ENCODE measurements around the gene ADGRV1. TPM values are rescaled to one million over a fixed set of nuclear protein-coding genes. Genes with fewer than 3 reads are reported as not detected.
A peak's percentile ranks its signal among the peaks of the same experiment; 100 is the strongest.

ADGRV1 gene
- total RNA-seq, 4 donors from 2014 or later: 0.39 to 1.9 (median 1.00) TPM

DNA sequence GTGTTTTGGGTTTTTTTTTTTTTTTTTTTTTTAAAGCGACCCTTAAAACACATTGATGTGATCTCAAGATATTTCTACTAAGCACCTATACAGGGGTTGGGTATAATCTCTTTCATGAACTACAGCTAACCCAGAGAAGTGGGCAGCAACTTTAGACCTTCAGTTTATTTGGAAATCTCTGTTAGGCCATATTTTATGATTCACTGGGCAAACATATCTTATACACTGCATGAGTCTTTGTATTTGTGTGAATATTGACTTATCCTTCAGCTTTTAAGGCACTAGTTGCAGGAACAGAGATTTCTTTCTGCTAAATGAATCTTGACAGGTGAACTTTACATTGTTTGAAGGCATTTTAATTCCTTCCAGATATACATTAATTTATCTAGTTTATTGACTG is 630.2 kb downstream of the ADGRV1 start:
- 89 to 97% methylated on average over 1 of the region's 1 CpG for WGBS, 2 donors
- Histone ChIP-seq H3K4me1 (peaks cover 0 to 27% (median 1%) of the 10 kb centered on the region in 4 donors), H3K4me3 (no peak overlapping the region), H3K27ac (no peak overlapping the region), H3K9me3 (no peaks in the 10 kb centered on the region), H3K36me3 (no peaks in the 10 kb centered on the region), H3K27me3 (no peaks in the 10 kb centered on the region)
- TF ChIP-seq EP300 (IDR thresholded peaks at IDR 0.05): no peak
- TF ChIP-seq, protein P1, sequence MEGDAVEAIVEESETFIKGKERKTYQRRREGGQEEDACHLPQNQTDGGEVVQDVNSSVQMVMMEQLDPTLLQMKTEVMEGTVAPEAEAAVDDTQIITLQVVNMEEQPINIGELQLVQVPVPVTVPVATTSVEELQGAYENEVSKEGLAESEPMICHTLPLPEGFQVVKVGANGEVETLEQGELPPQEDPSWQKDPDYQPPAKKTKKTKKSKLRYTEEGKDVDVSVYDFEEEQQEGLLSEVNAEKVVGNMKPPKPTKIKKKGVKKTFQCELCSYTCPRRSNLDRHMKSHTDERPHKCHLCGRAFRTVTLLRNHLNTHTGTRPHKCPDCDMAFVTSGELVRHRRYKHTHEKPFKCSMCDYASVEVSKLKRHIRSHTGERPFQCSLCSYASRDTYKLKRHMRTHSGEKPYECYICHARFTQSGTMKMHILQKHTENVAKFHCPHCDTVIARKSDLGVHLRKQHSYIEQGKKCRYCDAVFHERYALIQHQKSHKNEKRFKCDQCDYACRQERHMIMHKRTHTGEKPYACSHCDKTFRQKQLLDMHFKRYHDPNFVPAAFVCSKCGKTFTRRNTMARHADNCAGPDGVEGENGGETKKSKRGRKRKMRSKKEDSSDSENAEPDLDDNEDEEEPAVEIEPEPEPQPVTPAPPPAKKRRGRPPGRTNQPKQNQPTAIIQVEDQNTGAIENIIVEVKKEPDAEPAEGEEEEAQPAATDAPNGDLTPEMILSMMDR (IDR thresholded peaks at IDR 0.05): no peak
- TF ChIP-seq POLR2A (IDR thresholded peaks at IDR 0.05): no peak
- DNase-seq (ENCODE audit: low spot score in 2 of 2): no peak

DNA sequence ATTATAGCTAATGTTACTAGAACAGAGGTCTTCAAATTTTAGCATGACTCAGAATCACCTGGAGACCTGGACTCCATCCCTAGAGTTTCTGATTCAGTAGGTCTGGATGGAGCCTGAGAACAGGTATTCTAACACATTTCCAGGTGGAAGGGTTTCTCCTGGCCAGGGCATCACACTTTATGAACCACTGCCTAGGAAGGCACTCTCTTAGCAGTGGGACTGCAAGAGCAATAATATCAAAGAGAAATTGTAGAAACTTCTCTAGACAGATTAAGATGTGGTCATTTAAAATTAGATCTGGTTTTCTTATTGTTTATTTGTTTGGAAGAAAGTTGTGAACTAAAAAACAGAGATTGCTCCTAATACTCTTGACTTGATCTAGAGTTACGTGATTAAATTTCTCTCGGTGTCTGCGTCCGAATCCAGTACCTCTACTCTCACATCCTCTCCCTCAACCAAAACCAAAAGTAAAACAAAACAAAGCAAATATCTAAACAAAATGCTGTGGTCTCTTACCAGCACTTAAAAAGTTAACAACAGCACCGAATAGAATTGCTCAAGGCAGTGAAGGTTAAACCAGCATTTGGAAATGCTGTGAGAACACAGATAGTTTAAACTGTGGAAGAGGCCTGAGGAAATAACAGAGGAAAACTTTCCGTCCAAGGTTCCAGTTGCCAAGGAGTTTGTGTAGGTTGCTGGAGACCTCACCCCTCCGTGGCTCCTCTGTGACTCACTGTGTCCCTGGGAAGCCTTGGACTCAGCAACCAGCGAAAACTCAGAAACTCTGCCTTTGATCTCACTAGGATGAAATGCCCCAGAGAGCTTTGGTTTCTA is 631.1 kb downstream of the ADGRV1 start:
- H3K27ac ChIP-seq: peak overlapping the region in 3 of 4 donors; percentile 41 to 80 (median 68)
- peak overlapping the region in 1 of 4 donors; percentile 24 for H3K4me3 ChIP-seq
- no peaks in the 10 kb centered on the region for H3K27me3 ChIP-seq
- TF ChIP-seq POLR2A (IDR thresholded peaks at IDR 0.05): no peak
- peak in 1 of 2 donors; percentile 20 for TF ChIP-seq EP300 (IDR thresholded peaks at IDR 0.05)
- no peaks in the 10 kb centered on the region for H3K9me3 ChIP-seq
- 34 to 37% methylated on average over 8 of the region's 8 CpGs for WGBS, 2 donors
- peaks cover 0 to 21% (median 1%) of the 10 kb centered on the region in 4 donors for H3K4me1 ChIP-seq
- DNase-seq (ENCODE audit: low spot score in 2 of 2): peak in 1 of 2 donors; percentile 31
- no peaks in the 10 kb centered on the region for H3K36me3 ChIP-seq

DNA sequence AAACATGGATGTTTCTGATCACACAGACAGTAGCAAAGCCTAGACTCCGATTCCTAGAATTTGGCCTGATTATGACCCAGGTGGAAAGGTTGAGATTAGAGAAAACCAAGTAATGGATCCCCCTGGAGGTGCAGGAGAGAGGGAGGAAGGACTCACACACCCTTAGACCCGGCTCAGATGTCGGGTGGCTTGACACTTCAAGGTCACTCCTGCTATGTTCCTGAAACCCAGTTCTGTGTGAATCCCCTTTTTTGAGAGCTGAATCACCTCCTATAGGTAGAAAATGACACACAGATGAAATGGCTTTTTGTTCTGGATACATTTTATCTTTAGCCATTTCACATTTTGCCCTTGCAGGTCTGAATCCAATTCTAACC is 631.7 kb downstream of the ADGRV1 start:
- no peaks in the 10 kb centered on the region for H3K27me3 ChIP-seq
- peak overlapping the region in 3 of 4 donors; percentile 41 to 80 (median 68) for H3K27ac ChIP-seq
- peaks cover 0 to 21% (median 1%) of the 10 kb centered on the region in 4 donors for H3K4me1 ChIP-seq
- H3K4me3 ChIP-seq: peak overlapping the region in 1 of 4 donors; percentile 24
- WGBS, 2 donors: 51 to 54% methylated on average over 3 of the region's 3 CpGs
- no peaks in the 10 kb centered on the region for H3K9me3 ChIP-seq
- no peak for DNase-seq (ENCODE audit: low spot score in 2 of 2)
- no peaks in the 10 kb centered on the region for H3K36me3 ChIP-seq
- TF ChIP-seq EP300 (IDR thresholded peaks at IDR 0.05) (no peak), POLR2A (IDR thresholded peaks at IDR 0.05) (no peak)
- TF ChIP-seq, protein P1 (IDR thresholded peaks at IDR 0.05): no peak

GRCh38 chr5:91194824-91195381 is 636.3 kb downstream of the ADGRV1 start:
- DNase-seq (ENCODE audit: low spot score in 2 of 2): no peak
- H3K27me3 ChIP-seq: no peaks in the 10 kb centered on the region
- WGBS, 2 donors: 82 to 84% methylated on average over 8 of the region's 8 CpGs
- TF ChIP-seq, protein P1 (IDR thresholded peaks at IDR 0.05): no peak
- no peak for TF ChIP-seq EP300 (IDR thresholded peaks at IDR 0.05)
- no peak for TF ChIP-seq POLR2A (IDR thresholded peaks at IDR 0.05)
- H3K4me1 ChIP-seq: peaks cover 0 to 15% (median 0%) of the 10 kb centered on the region in 4 donors
- no peaks in the 10 kb centered on the region for H3K36me3 ChIP-seq
- no peaks in the 10 kb centered on the region for H3K9me3 ChIP-seq
- H3K4me3 ChIP-seq: no peak overlapping the region
- H3K27ac ChIP-seq: no peak overlapping the region

GRCh38 chr5:91200692-91201091 is 642.1 kb downstream of the ADGRV1 start:
- H3K4me3 ChIP-seq: no peak overlapping the region
- no peaks in the 10 kb centered on the region for H3K4me1 ChIP-seq
- no peaks in the 10 kb centered on the region for H3K27me3 ChIP-seq
- H3K36me3 ChIP-seq: no peaks in the 10 kb centered on the region
- no peak overlapping the region for H3K27ac ChIP-seq
- H3K9me3 ChIP-seq: no peaks in the 10 kb centered on the region
- 92 to 97% methylated on average over 2 of the region's 2 CpGs for WGBS, 2 donors
- DNase-seq (ENCODE audit: low spot score in 2 of 2): no peak
- no peak for TF ChIP-seq EP300 (IDR thresholded peaks at IDR 0.05)
- no peak for TF ChIP-seq POLR2A (IDR thresholded peaks at IDR 0.05)
- TF ChIP-seq, protein P1 (IDR thresholded peaks at IDR 0.05): no peak

Data from tibial nerve (tissue), 4 donors.